ENCODE measurements around the gene RPP25. TPM values are rescaled to one million over a fixed set of nuclear protein-coding genes. Genes with fewer than 3 reads are reported as not detected.

RPP25 gene
- total RNA-seq (1 to 10 TPM in 3 of 5 donors, under 1 TPM in 2; 0.79 to 4.2 (median 2.8) TPM), total RNA-seq (1.1 to 39.1 (median 4.4) reads per million in 29 experiments)
- 1.3 TPM for total RNA-seq (2013)

DNA sequence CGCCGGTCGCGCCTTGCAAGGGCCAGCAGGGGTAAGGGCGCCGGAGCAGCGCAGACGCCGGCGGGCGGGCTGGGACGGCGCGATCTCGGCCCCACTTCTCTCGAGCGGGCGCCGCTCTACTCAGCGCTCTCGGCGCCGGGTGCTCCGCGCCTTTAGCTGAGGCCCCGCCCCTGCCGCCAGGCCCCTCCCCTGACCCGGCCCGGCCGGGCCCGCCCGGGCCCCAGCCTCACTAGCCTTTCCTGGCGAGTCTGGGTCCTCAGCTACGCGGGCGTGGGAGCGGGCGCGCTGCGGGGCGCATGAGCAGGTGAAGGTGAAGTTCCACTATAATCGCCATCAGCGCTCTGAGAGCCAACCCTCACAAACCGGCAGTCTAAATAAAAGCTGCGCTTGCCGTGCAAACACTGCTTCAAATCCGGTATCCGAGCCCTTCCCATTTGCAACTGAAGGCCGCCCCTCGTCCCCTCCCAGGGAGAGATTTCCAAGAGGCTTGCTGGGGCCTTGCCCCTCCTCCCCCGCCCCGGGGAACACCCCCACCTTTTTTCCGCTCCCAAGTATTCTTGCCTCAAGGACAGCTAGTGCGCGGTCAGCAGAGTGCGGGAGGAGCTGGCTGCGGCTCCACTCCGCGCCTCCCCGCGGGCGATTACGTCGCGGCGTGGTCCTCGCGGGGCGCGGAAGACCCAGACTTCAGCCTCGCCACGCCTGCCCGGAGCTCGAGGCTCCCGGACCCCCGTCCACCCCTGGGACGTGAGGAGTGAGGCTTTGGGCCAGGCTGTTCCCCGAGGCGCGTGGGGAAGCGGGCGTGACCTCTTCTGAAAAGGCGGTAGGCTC is at the start of gene RPP25:
TSS of gene RPP25 (minus strand) at position 125 of the 828 bp plus-strand sequence. CDS start 189 bp downstream, outside the sequence.
- CTCF ChIA-PET = interaction anchor here (0.5 to 1.1 kb wide), 5 partner anchors 19 to 590 kb away, joined by 3 to 7 read pairs (median 3); partner anchors contain the start of gene COX5A (in 1 of the 2)
- peak within 1 kb of the TSS; percentile 69 to 73 (median 72) for H3K4me3 Mint-ChIP-seq
- no peak within 1 kb of the TSS for H3K27ac Mint-ChIP-seq
- ATAC-seq (replicated peaks in 1 of 4) (peak; percentile 89 to 92 (median 90)), DNase-seq (peak in 32 of 35 experiments; percentile 12 to 70 (median 38))
- under 1% methylated on average over 83 of the region's 83 CpGs for WGBS (ENCODE audit: insufficient coverage)
- H3K9me3 Mint-ChIP-seq = no peaks in the 10 kb centered on the region
- Histone ChIP-seq H3K36me3 (ENCODE audit: control insufficient read depth in 2 of 2, extremely low read depth in 1 of 2, insufficient read depth in 1 of 2, low read length in 1 of 2) (no peaks in the 10 kb centered on the region), H3K9me3 (no peaks in the 10 kb centered on the region), H3K4me1 (ENCODE audit: control insufficient read depth in 1 of 2, extremely low read depth in 1 of 2, insufficient read depth in 2 of 2, low read length in 2 of 2) (peaks cover 3 to 43% of the 10 kb centered on the region in 2 experiments), H3K4me3 (ENCODE audit: control insufficient read depth in 1 of 2, extremely low read depth in 1 of 2, low read length in 1 of 2) (peak within 1 kb of the TSS; percentile 39 to 70), H3K27ac (ENCODE audit: low read length) (no peak within 1 kb of the TSS), H3K27me3 (replicated peaks in 1 of 2; ENCODE audit: control insufficient read depth in 2 of 2, extremely low read depth in 1 of 2, insufficient read depth in 2 of 2, low read length in 1 of 2) (peaks cover 2 to 57% of the 10 kb centered on the region in 2 experiments)
- H3K36me3 Mint-ChIP-seq = no peaks in the 10 kb centered on the region
- peaks cover 23 to 33% (median 27%) of the 10 kb centered on the region in 3 donors for H3K4me1 Mint-ChIP-seq
- peaks cover 12 to 29% of the 10 kb centered on the region in 2 donors for H3K27me3 Mint-ChIP-seq
- POLR2A ChIA-PET = interaction anchor here in 1 of 2 donors (0.6 kb wide), 1 partner anchor 1708 kb away, joined by 3 read pairs; no protein-coding TSS in a partner anchor

- POLR2A ChIA-PET = no interaction called here
- no peaks in the 10 kb centered on the region for H3K9me3 Mint-ChIP-seq
- H3K27ac ChIP-seq (ENCODE audit: low read length) = no peak overlapping the region
- DNase-seq (no peak), ATAC-seq (replicated peaks in 1 of 4) (no peak)
- CTCF ChIA-PET = no interaction called here
- no peaks in the 10 kb centered on the region for H3K4me1 ChIP-seq (ENCODE audit: control insufficient read depth in 1 of 2, extremely low read depth in 1 of 2, insufficient read depth in 2 of 2, low read length in 2 of 2)
- peaks cover 17 to 23% of the 10 kb centered on the region in 2 donors for H3K27me3 Mint-ChIP-seq
- H3K4me3 ChIP-seq (ENCODE audit: control insufficient read depth in 1 of 2, extremely low read depth in 1 of 2, low read length in 1 of 2) = no peak overlapping the region
- no peaks in the 10 kb centered on the region for H3K36me3 Mint-ChIP-seq
- whole genome bisulfite sequencing (ENCODE audit: insufficient coverage) = 82% methylated on average over 5 of the region's 7 CpGs
- no peaks in the 10 kb centered on the region for H3K9me3 ChIP-seq
- no peaks in the 10 kb centered on the region for H3K36me3 ChIP-seq (ENCODE audit: control insufficient read depth in 2 of 2, extremely low read depth in 1 of 2, insufficient read depth in 1 of 2, low read length in 1 of 2)
- peaks cover 0 to 26% of the 10 kb centered on the region in 2 experiments for H3K27me3 ChIP-seq (replicated peaks in 1 of 2; ENCODE audit: control insufficient read depth in 2 of 2, extremely low read depth in 1 of 2, insufficient read depth in 2 of 2, low read length in 1 of 2)
- no peak overlapping the region for H3K4me3 Mint-ChIP-seq
- no peak overlapping the region for H3K27ac Mint-ChIP-seq
- H3K4me1 Mint-ChIP-seq = peaks cover 0 to 3% (median 0%) of the 10 kb centered on the region in 3 donors
Observed at GRCh38 chr15:75002398-75002797, 45.8 kb upstream of the RPP25 start.

GRCh38 chr15:75001310-75001709 is 44.7 kb upstream of the RPP25 start:
- H3K27ac Mint-ChIP-seq = no peak overlapping the region
- peaks cover 0 to 5% of the 10 kb centered on the region in 2 experiments for H3K4me1 ChIP-seq (ENCODE audit: control insufficient read depth in 1 of 2, extremely low read depth in 1 of 2, insufficient read depth in 2 of 2, low read length in 2 of 2)
- no peak overlapping the region for H3K27ac ChIP-seq (ENCODE audit: low read length)
- H3K9me3 ChIP-seq = no peaks in the 10 kb centered on the region
- H3K27me3 ChIP-seq (replicated peaks in 1 of 2; ENCODE audit: control insufficient read depth in 2 of 2, extremely low read depth in 1 of 2, insufficient read depth in 2 of 2, low read length in 1 of 2) = peaks cover 0 to 37% of the 10 kb centered on the region in 2 experiments
- no peaks in the 10 kb centered on the region for H3K36me3 ChIP-seq (ENCODE audit: control insufficient read depth in 2 of 2, extremely low read depth in 1 of 2, insufficient read depth in 1 of 2, low read length in 1 of 2)
- ChIA-PET CTCF (no interaction called here), POLR2A (no interaction called here)
- WGBS (ENCODE audit: insufficient coverage) = 74% methylated on average over 3 of the region's 6 CpGs
- H3K36me3 Mint-ChIP-seq = no peaks in the 10 kb centered on the region
- H3K27me3 Mint-ChIP-seq = peaks cover 27 to 30% of the 10 kb centered on the region in 2 donors
- no peak for DNase-seq
- no peak overlapping the region for H3K4me3 ChIP-seq (ENCODE audit: control insufficient read depth in 1 of 2, extremely low read depth in 1 of 2, low read length in 1 of 2)
- peaks cover 4 to 6% (median 4%) of the 10 kb centered on the region in 3 donors for H3K4me1 Mint-ChIP-seq
- H3K4me3 Mint-ChIP-seq = no peak overlapping the region
- ATAC-seq (replicated peaks in 1 of 4) = no peak
- no peaks in the 10 kb centered on the region for H3K9me3 Mint-ChIP-seq

GRCh38 chr15:74997543-74997942 is 41.0 kb upstream of the RPP25 start:
- peaks cover 0 to 45% of the 10 kb centered on the region in 2 experiments for H3K27me3 ChIP-seq (replicated peaks in 1 of 2; ENCODE audit: control insufficient read depth in 2 of 2, extremely low read depth in 1 of 2, insufficient read depth in 2 of 2, low read length in 1 of 2)
- DNase-seq (no peak), ATAC-seq (replicated peaks in 1 of 4) (no peak)
- Mint-ChIP-seq H3K4me1 (peaks cover 10 to 18% (median 16%) of the 10 kb centered on the region in 3 donors), H3K27me3 (peaks cover 32 to 33% of the 10 kb centered on the region in 2 donors), H3K36me3 (no peaks in the 10 kb centered on the region), H3K27ac (no peak overlapping the region), H3K4me3 (peak overlapping the region in 1 of 3 donors; percentile 79), H3K9me3 (no peaks in the 10 kb centered on the region)
- no peaks in the 10 kb centered on the region for H3K9me3 ChIP-seq
- H3K4me3 ChIP-seq (ENCODE audit: control insufficient read depth in 1 of 2, extremely low read depth in 1 of 2, low read length in 1 of 2) = no peak overlapping the region
- peaks cover 0 to 19% of the 10 kb centered on the region in 2 experiments for H3K4me1 ChIP-seq (ENCODE audit: control insufficient read depth in 1 of 2, extremely low read depth in 1 of 2, insufficient read depth in 2 of 2, low read length in 2 of 2)
- POLR2A ChIA-PET = no interaction called here
- H3K27ac ChIP-seq (ENCODE audit: low read length) = no peak overlapping the region
- CTCF ChIA-PET = no interaction called here
- 75% methylated on average over 2 of the region's 2 CpGs for WGBS (ENCODE audit: insufficient coverage)
- no peaks in the 10 kb centered on the region for H3K36me3 ChIP-seq (ENCODE audit: control insufficient read depth in 2 of 2, extremely low read depth in 1 of 2, insufficient read depth in 1 of 2, low read length in 1 of 2)

DNA sequence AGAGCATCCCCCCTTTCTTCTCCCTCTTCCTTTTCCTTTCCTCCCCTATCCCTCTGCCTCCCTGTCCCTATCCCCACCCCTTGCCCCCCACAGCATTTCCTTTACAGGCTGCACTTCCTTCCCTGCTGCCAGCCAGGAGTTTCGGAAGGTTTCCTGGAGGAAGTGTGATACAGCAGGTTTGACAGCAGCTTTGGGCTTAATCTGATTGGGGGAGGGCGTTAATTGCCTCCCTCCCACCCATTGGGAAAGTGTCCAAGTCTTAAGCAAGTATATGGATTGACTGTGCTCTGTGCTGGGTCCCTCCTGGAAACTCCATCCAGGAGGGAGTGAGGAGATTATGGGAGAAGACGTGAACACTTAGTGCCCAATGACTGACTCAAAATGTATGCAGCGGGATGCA is 40.6 kb upstream of the RPP25 start:
- POLR2A ChIA-PET = no interaction called here
- peaks cover 28 to 31% of the 10 kb centered on the region in 2 donors for H3K27me3 Mint-ChIP-seq
- CTCF ChIA-PET = no interaction called here
- no peaks in the 10 kb centered on the region for H3K9me3 ChIP-seq
- H3K27ac ChIP-seq (ENCODE audit: low read length) = no peak overlapping the region
- ATAC-seq (replicated peaks in 1 of 4) (no peak), DNase-seq (no peak)
- H3K36me3 Mint-ChIP-seq = no peaks in the 10 kb centered on the region
- peaks cover 10 to 18% (median 16%) of the 10 kb centered on the region in 3 donors for H3K4me1 Mint-ChIP-seq
- peaks cover 0 to 19% of the 10 kb centered on the region in 2 experiments for H3K4me1 ChIP-seq (ENCODE audit: control insufficient read depth in 1 of 2, extremely low read depth in 1 of 2, insufficient read depth in 2 of 2, low read length in 2 of 2)
- H3K27me3 ChIP-seq (replicated peaks in 1 of 2; ENCODE audit: control insufficient read depth in 2 of 2, extremely low read depth in 1 of 2, insufficient read depth in 2 of 2, low read length in 1 of 2) = peaks cover 0 to 45% of the 10 kb centered on the region in 2 experiments
- no peaks in the 10 kb centered on the region for H3K9me3 Mint-ChIP-seq
- no peak overlapping the region for H3K4me3 ChIP-seq (ENCODE audit: control insufficient read depth in 1 of 2, extremely low read depth in 1 of 2, low read length in 1 of 2)
- 88% methylated on average over 2 of the region's 4 CpGs for WGBS (ENCODE audit: insufficient coverage)
- H3K27ac Mint-ChIP-seq = no peak overlapping the region
- H3K4me3 Mint-ChIP-seq = peak overlapping the region in 1 of 3 donors; percentile 79
- no peaks in the 10 kb centered on the region for H3K36me3 ChIP-seq (ENCODE audit: control insufficient read depth in 2 of 2, extremely low read depth in 1 of 2, insufficient read depth in 1 of 2, low read length in 1 of 2)
